GM23338 (cell line): Measurements from ENCODE around the gene SPTA1. TPM values are rescaled to one million over a fixed set of nuclear protein-coding genes. Genes with fewer than 3 reads are reported as not detected.

Source experiments
- ATAC-seq: fragments of 200-7000 bp; cut with Tn5 transposase; 3 replicates; pipeline ENCODE4 v1.9.1; 2020
- DNase-seq: peaks from one replicate; pipeline ENCODE4 v3.0.0-alpha.2; 2015; ENCODE audit warnings: low spot score
- H2AFZ ChIP-seq: fragments of 200-600 bp; sonication (generic); 2 replicates; pipeline ENCODE4 v1.8.0; 2016; ENCODE audit warnings: antibody characterized with exemption, mild to moderate bottlenecking, moderate library complexity
- H3F3A ChIP-seq: fragments of 200-600 bp; sonication (generic); replicated peaks from 2 replicates; pipeline ENCODE4 v1.8.0; 2017; ENCODE audit warnings: antibody characterized with exemption, mixed run types, low read depth
- H3K27ac ChIP-seq: fragments of 200-600 bp; sonication (generic); 2 replicates; pipeline ENCODE4 v1.6.1; 2016; ENCODE audit warnings: low read depth
- H3K27me3 ChIP-seq: fragments of 200-600 bp; sonication (generic); 2 replicates; pipeline ENCODE4 v1.8.0; 2016; ENCODE audit warnings: mild to moderate bottlenecking, mixed run types, moderate library complexity; ENCODE audit not compliant: insufficient read depth
- H3K36me3 ChIP-seq: fragments of 200-600 bp; sonication (generic); 2 replicates; pipeline ENCODE4 v1.8.0; 2016; ENCODE audit warnings: mild to moderate bottlenecking; ENCODE audit not compliant: insufficient read depth
- H3K4me1 ChIP-seq: fragments of 200-600 bp; sonication (generic); 2 replicates; pipeline ENCODE4 v1.8.0; 2016; ENCODE audit warnings: mild to moderate bottlenecking, moderate library complexity; ENCODE audit not compliant: insufficient read depth
- H3K4me2 ChIP-seq: fragments of 200-600 bp; sonication (generic); 2 replicates; pipeline ENCODE4 v1.7.1; 2017; ENCODE audit warnings: mixed run types
- H3K4me3 ChIP-seq: fragments of 200-600 bp; sonication (generic); 2 replicates; pipeline ENCODE4 v1.6.1; 2016; ENCODE audit warnings: mixed run types
- H3K79me2 ChIP-seq: fragments of 200-600 bp; sonication (generic); replicated peaks from 2 replicates; pipeline ENCODE4 v1.8.0; 2017; ENCODE audit warnings: mild to moderate bottlenecking; ENCODE audit not compliant: insufficient read depth
- H3K9me2 ChIP-seq: fragments of 200-600 bp; sonication (generic); 2 replicates; pipeline ENCODE4 v1.8.0; 2017; ENCODE audit not compliant: insufficient read depth
- H4K20me1 ChIP-seq: fragments of 200-600 bp; sonication (generic); replicated peaks from 2 replicates; pipeline ENCODE4 v1.8.0; 2017; ENCODE audit warnings: mild to moderate bottlenecking; ENCODE audit not compliant: insufficient read depth
- H3K27ac Mint-ChIP-seq: 2 replicates; pipeline ENCODE4 v1.8.0; 2020; ENCODE audit warnings: inconsistent platforms, mild to moderate bottlenecking, moderate library complexity, mixed read lengths
- H3K27me3 Mint-ChIP-seq: 3 replicates; pipeline ENCODE4 v1.8.0; 2022; ENCODE audit warnings: low read depth, mild to moderate bottlenecking, moderate library complexity, mixed read lengths, inconsistent platforms; ENCODE audit not compliant: insufficient read depth, poor library complexity
- H3K36me3 Mint-ChIP-seq: 3 replicates; pipeline ENCODE4 v1.8.0; 2021; ENCODE audit warnings: low read depth, mild to moderate bottlenecking, inconsistent platforms, moderate library complexity, mixed read lengths
- H3K4me1 Mint-ChIP-seq: 3 replicates; pipeline ENCODE4 v1.8.0; 2020; ENCODE audit warnings: mild to moderate bottlenecking, inconsistent platforms, mixed read lengths
- H3K4me3 Mint-ChIP-seq: 3 replicates; pipeline ENCODE4 v1.8.0; 2021; ENCODE audit warnings: moderate library complexity, mild to moderate bottlenecking, inconsistent platforms, mixed read lengths
- H3K9me3 Mint-ChIP-seq: 3 replicates; pipeline ENCODE4 v1.8.0; 2020; ENCODE audit warnings: moderate library complexity, mild to moderate bottlenecking, inconsistent platforms, mixed read lengths
- JUNB ChIP-seq: IDR thresholded peaks from one replicate; pipeline ENCODE4 v1.6.1; 2016; ENCODE audit warnings: antibody characterized with exemption; ENCODE audit not compliant: unreplicated experiment
- NANOG ChIP-seq: IDR thresholded peaks from 2 replicates; pipeline ENCODE4 v1.6.1; 2016; ENCODE audit warnings: antibody characterized with exemption, borderline replicate concordance
- POLR2AphosphoS5 ChIP-seq: IDR thresholded peaks from 2 replicates; pipeline ENCODE4 v1.6.1; 2016; ENCODE audit warnings: antibody characterized with exemption, low read depth
- STAT1 ChIP-seq: IDR thresholded peaks from one replicate; pipeline ENCODE4 v1.6.1; 2016; ENCODE audit warnings: antibody characterized with exemption; ENCODE audit not compliant: unreplicated experiment
- ZNF114 ChIP-seq: fragments of 250-450 bp; sonication (Bioruptor Pico); IDR thresholded peaks from 2 replicates; pipeline ENCODE4 v1.5.0; 2020; ENCODE audit warnings: mild to moderate bottlenecking, moderate library complexity
- ZNF331 ChIP-seq: fragments of 250-450 bp; sonication (Bioruptor Pico); IDR thresholded peaks from 2 replicates; pipeline ENCODE4 v1.5.0; 2020; ENCODE audit warnings: low read depth, mild to moderate bottlenecking, moderate library complexity
- polyA plus RNA-seq: library from polyadenylated mRNA; unstranded; fragments of >200 nt; fragmentation: Nextera tagmentation; extraction: Ambion mirVana; gene quantifications from 2 replicates; pipeline ENCODE4 v1.2.1, GENCODE V29; 2016
- total RNA-seq: library from RNA; depleted of rRNA; stranded (reverse); fragments of >200 nt; shearing (Covaris generic); gene quantifications from 2 replicates; pipeline ENCODE4 v1.2.3, GENCODE V29; 2014
- TF ChIP-seq, protein P1 (sequence below): IDR thresholded peaks from 2 replicates; pipeline ENCODE4 v1.6.1; 2016; ENCODE audit warnings: antibody characterized with exemption
- TF ChIP-seq, protein P2 (sequence below): fragments of 250-450 bp; sonication (Bioruptor Pico); IDR thresholded peaks from 2 replicates; pipeline ENCODE4 v1.5.0; 2020; ENCODE audit warnings: mild to moderate bottlenecking, moderate library complexity

SPTA1 gene
- total and polyA plus RNA-seq, 2 experiments from 2014 or later: not detected

GRCh38 chr1:158607296-158607695, 79.2 kb downstream of the SPTA1 start:
- H3K27me3 Mint-ChIP-seq: peaks cover 2% of the 10 kb centered on the region
- H3K4me1 Mint-ChIP-seq: peaks cover 5% of the 10 kb centered on the region; the same call in 2 of the 3 replicates
- TF ChIP-seq POLR2AphosphoS5 (no peak), JUNB (no peak), ZNF114 (no peak), NANOG (no peak), STAT1 (no peak), ZNF331 (no peak)
- TF ChIP-seq, protein P1, sequence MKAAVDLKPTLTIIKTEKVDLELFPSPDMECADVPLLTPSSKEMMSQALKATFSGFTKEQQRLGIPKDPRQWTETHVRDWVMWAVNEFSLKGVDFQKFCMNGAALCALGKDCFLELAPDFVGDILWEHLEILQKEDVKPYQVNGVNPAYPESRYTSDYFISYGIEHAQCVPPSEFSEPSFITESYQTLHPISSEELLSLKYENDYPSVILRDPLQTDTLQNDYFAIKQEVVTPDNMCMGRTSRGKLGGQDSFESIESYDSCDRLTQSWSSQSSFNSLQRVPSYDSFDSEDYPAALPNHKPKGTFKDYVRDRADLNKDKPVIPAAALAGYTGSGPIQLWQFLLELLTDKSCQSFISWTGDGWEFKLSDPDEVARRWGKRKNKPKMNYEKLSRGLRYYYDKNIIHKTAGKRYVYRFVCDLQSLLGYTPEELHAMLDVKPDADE: no peak
- TF ChIP-seq, protein P2, sequence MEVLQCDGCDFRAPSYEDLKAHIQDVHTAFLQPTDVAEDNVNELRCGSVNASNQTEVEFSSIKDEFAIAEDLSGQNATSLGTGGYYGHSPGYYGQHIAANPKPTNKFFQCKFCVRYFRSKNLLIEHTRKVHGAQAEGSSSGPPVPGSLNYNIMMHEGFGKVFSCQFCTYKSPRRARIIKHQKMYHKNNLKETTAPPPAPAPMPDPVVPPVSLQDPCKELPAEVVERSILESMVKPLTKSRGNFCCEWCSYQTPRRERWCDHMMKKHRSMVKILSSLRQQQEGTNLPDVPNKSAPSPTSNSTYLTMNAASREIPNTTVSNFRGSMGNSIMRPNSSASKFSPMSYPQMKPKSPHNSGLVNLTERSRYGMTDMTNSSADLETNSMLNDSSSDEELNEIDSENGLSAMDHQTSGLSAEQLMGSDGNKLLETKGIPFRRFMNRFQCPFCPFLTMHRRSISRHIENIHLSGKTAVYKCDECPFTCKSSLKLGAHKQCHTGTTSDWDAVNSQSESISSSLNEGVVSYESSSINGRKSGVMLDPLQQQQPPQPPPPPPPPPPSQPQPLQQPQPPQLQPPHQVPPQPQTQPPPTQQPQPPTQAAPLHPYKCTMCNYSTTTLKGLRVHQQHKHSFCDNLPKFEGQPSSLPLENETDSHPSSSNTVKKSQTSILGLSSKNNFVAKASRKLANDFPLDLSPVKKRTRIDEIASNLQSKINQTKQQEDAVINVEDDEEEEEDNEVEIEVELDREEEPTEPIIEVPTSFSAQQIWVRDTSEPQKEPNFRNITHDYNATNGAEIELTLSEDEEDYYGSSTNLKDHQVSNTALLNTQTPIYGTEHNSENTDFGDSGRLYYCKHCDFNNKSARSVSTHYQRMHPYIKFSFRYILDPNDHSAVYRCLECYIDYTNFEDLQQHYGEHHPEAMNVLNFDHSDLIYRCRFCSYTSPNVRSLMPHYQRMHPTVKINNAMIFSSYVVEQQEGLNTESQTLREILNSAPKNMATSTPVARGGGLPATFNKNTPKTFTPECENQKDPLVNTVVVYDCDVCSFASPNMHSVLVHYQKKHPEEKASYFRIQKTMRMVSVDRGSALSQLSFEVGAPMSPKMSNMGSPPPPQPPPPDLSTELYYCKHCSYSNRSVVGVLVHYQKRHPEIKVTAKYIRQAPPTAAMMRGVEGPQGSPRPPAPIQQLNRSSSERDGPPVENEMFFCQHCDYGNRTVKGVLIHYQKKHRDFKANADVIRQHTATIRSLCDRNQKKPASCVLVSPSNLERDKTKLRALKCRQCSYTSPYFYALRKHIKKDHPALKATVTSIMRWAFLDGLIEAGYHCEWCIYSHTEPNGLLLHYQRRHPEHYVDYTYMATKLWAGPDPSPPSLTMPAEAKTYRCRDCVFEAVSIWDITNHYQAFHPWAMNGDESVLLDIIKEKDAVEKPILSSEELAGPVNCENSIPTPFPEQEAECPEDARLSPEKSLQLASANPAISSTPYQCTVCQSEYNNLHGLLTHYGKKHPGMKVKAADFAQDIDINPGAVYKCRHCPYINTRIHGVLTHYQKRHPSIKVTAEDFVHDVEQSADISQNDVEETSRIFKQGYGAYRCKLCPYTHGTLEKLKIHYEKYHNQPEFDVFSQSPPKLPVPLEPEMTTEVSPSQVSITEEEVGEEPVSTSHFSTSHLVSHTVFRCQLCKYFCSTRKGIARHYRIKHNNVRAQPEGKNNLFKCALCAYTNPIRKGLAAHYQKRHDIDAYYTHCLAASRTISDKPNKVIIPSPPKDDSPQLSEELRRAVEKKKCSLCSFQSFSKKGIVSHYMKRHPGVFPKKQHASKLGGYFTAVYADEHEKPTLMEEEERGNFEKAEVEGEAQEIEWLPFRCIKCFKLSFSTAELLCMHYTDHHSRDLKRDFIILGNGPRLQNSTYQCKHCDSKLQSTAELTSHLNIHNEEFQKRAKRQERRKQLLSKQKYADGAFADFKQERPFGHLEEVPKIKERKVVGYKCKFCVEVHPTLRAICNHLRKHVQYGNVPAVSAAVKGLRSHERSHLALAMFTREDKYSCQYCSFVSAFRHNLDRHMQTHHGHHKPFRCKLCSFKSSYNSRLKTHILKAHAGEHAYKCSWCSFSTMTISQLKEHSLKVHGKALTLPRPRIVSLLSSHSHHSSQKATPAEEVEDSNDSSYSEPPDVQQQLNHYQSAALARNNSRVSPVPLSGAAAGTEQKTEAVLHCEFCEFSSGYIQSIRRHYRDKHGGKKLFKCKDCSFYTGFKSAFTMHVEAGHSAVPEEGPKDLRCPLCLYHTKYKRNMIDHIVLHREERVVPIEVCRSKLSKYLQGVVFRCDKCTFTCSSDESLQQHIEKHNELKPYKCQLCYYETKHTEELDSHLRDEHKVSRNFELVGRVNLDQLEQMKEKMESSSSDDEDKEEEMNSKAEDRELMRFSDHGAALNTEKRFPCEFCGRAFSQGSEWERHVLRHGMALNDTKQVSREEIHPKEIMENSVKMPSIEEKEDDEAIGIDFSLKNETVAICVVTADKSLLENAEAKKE (CRISPR knock-in tag): peak; percentile 65; the same call in 1 of the 2 replicates
- Histone ChIP-seq H2AFZ (peak overlapping the region; percentile 83), H3K4me2 (no peak overlapping the region; the same call in 1 of the 2 replicates), H3K36me3 (no peaks in the 10 kb centered on the region), H3K9me2 (peaks cover 7% of the 10 kb centered on the region; the same call in 1 of the 2 replicates), H3K79me2 (no peaks in the 10 kb centered on the region), H4K20me1 (no peaks in the 10 kb centered on the region), H3K27ac (no peak overlapping the region), H3K4me3 (no peak overlapping the region), H3K4me1 (peaks cover 7% of the 10 kb centered on the region), H3F3A (no peaks in the 10 kb centered on the region), H3K27me3 (no peaks in the 10 kb centered on the region)
- H3K9me3 Mint-ChIP-seq: no peaks in the 10 kb centered on the region
- no peak overlapping the region for H3K4me3 Mint-ChIP-seq
- H3K27ac Mint-ChIP-seq: no peak overlapping the region
- H3K36me3 Mint-ChIP-seq: no peaks in the 10 kb centered on the region
- DNase-seq (peak; percentile 44), ATAC-seq (peak; percentile 83)
